Karpas-422 (cell line): Measurements from ENCODE around the gene DVL3. TPM values are rescaled to one million over a fixed set of nuclear protein-coding genes. Genes with fewer than 3 reads are reported as not detected.
"Not testable (repeated sequence)": the region's sequence is repeated elsewhere in the genome, so short reads cannot be mapped to it uniquely, and the experiment has no call there.

Experiments used
- DNase-seq: peaks from one replicate; pipeline ENCODE4 v3.0.0-alpha.2; 2015
- H2AFZ ChIP-seq: fragments of 200-600 bp; sonication (generic); 2 replicates; pipeline ENCODE4 v1.6.1; 2014; ENCODE audit warnings: antibody characterized with exemption, low read length, mixed read lengths
- H3K27ac ChIP-seq: fragments of 200-600 bp; sonication (generic); 2 replicates; pipeline ENCODE4 v1.5.1; 2014; ENCODE audit warnings: mild to moderate bottlenecking, low read length, moderate library complexity
- H3K27me3 ChIP-seq: fragments of 200-600 bp; sonication (generic); 2 replicates; pipeline ENCODE4 v1.6.1; 2014; ENCODE audit warnings: low read length, mixed read lengths
- H3K36me3 ChIP-seq: fragments of 200-600 bp; sonication (generic); 2 replicates; pipeline ENCODE4 v1.6.1; 2014; ENCODE audit warnings: low read length, mixed read lengths; ENCODE audit not compliant: insufficient read depth
- H3K4me1 ChIP-seq: fragments of 200-600 bp; sonication (generic); 2 replicates; pipeline ENCODE4 v1.6.1; 2014; ENCODE audit warnings: mild to moderate bottlenecking, low read length, mixed read lengths
- H3K4me2 ChIP-seq: fragments of 200-600 bp; sonication (generic); 2 replicates; pipeline ENCODE4 v1.6.1; 2014; ENCODE audit warnings: low read length, low read depth, mild to moderate bottlenecking; ENCODE audit not compliant: poor library complexity, severe bottlenecking
- H3K4me3 ChIP-seq: fragments of 200-600 bp; sonication (generic); 2 replicates; pipeline ENCODE4 v1.5.1; 2014; ENCODE audit warnings: mild to moderate bottlenecking, antibody characterized with exemption, low read length, mixed read lengths
- H3K79me2 ChIP-seq: fragments of 200-600 bp; sonication (generic); 2 replicates; pipeline ENCODE4 v1.6.1; 2014; ENCODE audit warnings: mild to moderate bottlenecking, low read length, mixed read lengths
- H3K9ac ChIP-seq: fragments of 200-600 bp; sonication (generic); 2 replicates; pipeline ENCODE4 v1.6.0; 2014; ENCODE audit warnings: low read length
- H3K9me2 ChIP-seq: fragments of 200-600 bp; sonication (generic), shearing (Covaris generic); replicated peaks from 2 replicates; pipeline ENCODE4 v1.6.0; 2014; ENCODE audit warnings: mild to moderate bottlenecking, low read length, moderate library complexity; ENCODE audit not compliant: insufficient read depth
- H3K9me3 ChIP-seq: fragments of 300-700, 200-600 bp; sonication (generic); 2 replicates; pipeline ENCODE4 v1.6.1; 2014; ENCODE audit warnings: low read length, mixed read lengths
- H4K20me1 ChIP-seq: fragments of 200-600 bp; sonication (generic); 2 replicates; pipeline ENCODE4 v1.6.1; 2014; ENCODE audit warnings: mild to moderate bottlenecking, antibody characterized with exemption, low read length, low read depth; ENCODE audit not compliant: insufficient read depth
- total RNA-seq: library from RNA; depleted of rRNA; stranded (reverse); fragments of >200 nt; shearing (Covaris generic); gene quantifications from 2 replicates; pipeline ENCODE4 v1.2.3, GENCODE V29; 2014; ENCODE audit warnings: low replicate concordance; rRNA removed

DVL3 gene
- 62.1 and 106 TPM in 2 replicates for total RNA-seq

- peak within 1 kb of the TSS; percentile 24; the same call in 1 of the 2 replicates for H3K27ac ChIP-seq
- H3K27me3 ChIP-seq: no peaks in the 10 kb centered on the region
- H3K4me1 ChIP-seq: peaks cover 18% of the 10 kb centered on the region
- DNase-seq: peak; percentile 76
- peaks cover 37% of the 10 kb centered on the region for H3K79me2 ChIP-seq
- peak within 1 kb of the TSS; percentile 99 for H2AFZ ChIP-seq
- no peaks in the 10 kb centered on the region for H3K9me3 ChIP-seq
- H3K9ac ChIP-seq: peak within 1 kb of the TSS; percentile 90
- H3K9me2 ChIP-seq: no peaks in the 10 kb centered on the region
- H4K20me1 ChIP-seq: peaks cover 11% of the 10 kb centered on the region; the same call in 1 of the 2 replicates
- no peaks in the 10 kb centered on the region for H3K36me3 ChIP-seq
- peak within 1 kb of the TSS; percentile 84 for H3K4me2 ChIP-seq
- peak within 1 kb of the TSS; percentile 78 for H3K4me3 ChIP-seq
Observed at GRCh38 chr3:184154885-184155643, at the start of gene DVL3. TSS of gene DVL3 (plus strand) at chr3:184155377. CDS start at chr3:184155636, 259 bp downstream.

- Histone ChIP-seq H3K9ac (no peak overlapping the region), H3K36me3 (no peaks in the 10 kb centered on the region)
Observed at GRCh38 chr3:184110316-184110725, 44.9 kb upstream of the DVL3 start.

GRCh38 chr3:184116017-184116416 lies 39.2 kb upstream of the DVL3 start:
- Histone ChIP-seq H3K4me1 (no peaks in the 10 kb centered on the region), H2AFZ (no peak overlapping the region), H4K20me1 (0 out of 2 replicates have a peak, but pooled peaks cover 4% of the 10 kb centered on the region), H3K9me3 (no peaks in the 10 kb centered on the region), H3K9me2 (no peaks in the 10 kb centered on the region), H3K79me2 (no peaks in the 10 kb centered on the region), H3K27me3 (no peaks in the 10 kb centered on the region), H3K9ac (no peak overlapping the region), H3K27ac (no peak overlapping the region), H3K4me3 (no peak overlapping the region), H3K4me2 (no peak overlapping the region), H3K36me3 (no peaks in the 10 kb centered on the region)
- DNase-seq: no peak

More at GRCh38 chr3:184110316-184110725, 44.9 kb upstream of the DVL3 start:
- Histone ChIP-seq H4K20me1 (no peaks in the 10 kb centered on the region), H3K27ac (no peak overlapping the region), H2AFZ (no peak overlapping the region), H3K79me2 (no peaks in the 10 kb centered on the region), H3K4me1 (no peaks in the 10 kb centered on the region), H3K9me2 (no peaks in the 10 kb centered on the region), H3K27me3 (no peaks in the 10 kb centered on the region), H3K4me2 (no peak overlapping the region), H3K4me3 (no peak overlapping the region), H3K9me3 (no peaks in the 10 kb centered on the region)
- no peak for DNase-seq

- Histone ChIP-seq H3K4me1 (no peaks in the 10 kb centered on the region), H2AFZ (no peak overlapping the region), H4K20me1 (0 out of 2 replicates have a peak, but pooled peaks cover 4% of the 10 kb centered on the region), H3K4me2 (no peak overlapping the region), H3K9me3 (no peaks in the 10 kb centered on the region), H3K9ac (no peak overlapping the region), H3K4me3 (no peak overlapping the region), H3K9me2 (no peaks in the 10 kb centered on the region), H3K36me3 (no peaks in the 10 kb centered on the region), H3K27ac (no peak overlapping the region), H3K79me2 (no peaks in the 10 kb centered on the region), H3K27me3 (no peaks in the 10 kb centered on the region)
- peak; percentile 57 for DNase-seq
Observed at GRCh38 chr3:184117636-184118035, 37.5 kb upstream of the DVL3 start.

- not testable (repeated sequence) for DNase-seq, H3K9me3 ChIP-seq, H3K27me3 ChIP-seq
Observed at GRCh38 chr3:184121031-184121430, 34.1 kb upstream of the DVL3 start.

GRCh38 chr3:184126006-184126405 lies 29.2 kb upstream of the DVL3 start:
- no peaks in the 10 kb centered on the region for H3K79me2 ChIP-seq

More at GRCh38 chr3:184121031-184121430, 34.1 kb upstream of the DVL3 start:
- not testable (repeated sequence) for H3K4me1 ChIP-seq, H4K20me1 ChIP-seq, H3K4me3 ChIP-seq, H3K4me2 ChIP-seq, H3K27ac ChIP-seq, H3K9ac ChIP-seq, H3K36me3 ChIP-seq, H2AFZ ChIP-seq, H3K79me2 ChIP-seq, H3K9me2 ChIP-seq

GRCh38 chr3:184129012-184129411 lies 26.2 kb upstream of the DVL3 start:
- H3K27ac ChIP-seq: no peak overlapping the region
- H4K20me1 ChIP-seq: no peaks in the 10 kb centered on the region
- peak; percentile 70 for DNase-seq
- H3K4me2 ChIP-seq: no peak overlapping the region
- H3K27me3 ChIP-seq: no peaks in the 10 kb centered on the region
- no peak overlapping the region for H2AFZ ChIP-seq
- H3K9ac ChIP-seq: no peak overlapping the region
- H3K79me2 ChIP-seq: peaks cover 4% of the 10 kb centered on the region; the same call in 1 of the 2 replicates
- no peaks in the 10 kb centered on the region for H3K9me3 ChIP-seq
- H3K4me1 ChIP-seq: peaks cover 7% of the 10 kb centered on the region
- no peaks in the 10 kb centered on the region for H3K36me3 ChIP-seq
- no peaks in the 10 kb centered on the region for H3K9me2 ChIP-seq
- H3K4me3 ChIP-seq: no peak overlapping the region

More at GRCh38 chr3:184126006-184126405, 29.2 kb upstream of the DVL3 start:
- no peak overlapping the region for H2AFZ ChIP-seq
- no peaks in the 10 kb centered on the region for H3K9me2 ChIP-seq
- H3K4me2 ChIP-seq: no peak overlapping the region
- no peak overlapping the region for H3K4me3 ChIP-seq
- H3K9ac ChIP-seq: no peak overlapping the region
- H3K27ac ChIP-seq: no peak overlapping the region
- no peaks in the 10 kb centered on the region for H4K20me1 ChIP-seq
- no peaks in the 10 kb centered on the region for H3K9me3 ChIP-seq
- H3K4me1 ChIP-seq: no peaks in the 10 kb centered on the region
- no peaks in the 10 kb centered on the region for H3K27me3 ChIP-seq
- no peaks in the 10 kb centered on the region for H3K36me3 ChIP-seq
- no peak for DNase-seq

- peaks cover 12% of the 10 kb centered on the region; the same call in 1 of the 2 replicates for H3K36me3 ChIP-seq
- no peak overlapping the region for H3K27ac ChIP-seq
- H3K79me2 ChIP-seq: peaks cover 43% of the 10 kb centered on the region
- H3K4me3 ChIP-seq: no peak overlapping the region
- H3K9me3 ChIP-seq: no peaks in the 10 kb centered on the region
- no peak overlapping the region for H2AFZ ChIP-seq
- no peak for DNase-seq
- H3K9ac ChIP-seq: no peak overlapping the region
- no peaks in the 10 kb centered on the region for H3K27me3 ChIP-seq
- H3K4me1 ChIP-seq: peaks cover 31% of the 10 kb centered on the region
- no peaks in the 10 kb centered on the region for H3K9me2 ChIP-seq
- peak overlapping the region; percentile 99 for H3K4me2 ChIP-seq
- peaks cover 4% of the 10 kb centered on the region; the same call in 1 of the 2 replicates for H4K20me1 ChIP-seq
Observed at GRCh38 chr3:184132945-184133344, 22.2 kb upstream of the DVL3 start.
